HTR-8/SVneo (cell line): ENCODE data around the gene FMO2.

Experiments
- DNase-seq: peaks from one replicate; pipeline ENCODE4 v3.0.0; 2011; ENCODE audit warnings: low spot score, mixed read lengths; ENCODE audit not compliant: insufficient read length
- FAIRE-seq: peaks from 2 replicates; lab custom pipeline; 2011; peaks lifted over from hg19 to GRCh38; lab: Jason Lieb, UNC

Gene FMO2

GRCh38 chr1:171172471-171172870 lies 12.6 kb upstream of the FMO2 start:
- no peak for FAIRE-seq
- no peak for DNase-seq

- DNase-seq (no peak), FAIRE-seq (no peak)
Measured at GRCh38 chr1:171173069-171173468, 12.0 kb upstream of the FMO2 start.

DNA sequence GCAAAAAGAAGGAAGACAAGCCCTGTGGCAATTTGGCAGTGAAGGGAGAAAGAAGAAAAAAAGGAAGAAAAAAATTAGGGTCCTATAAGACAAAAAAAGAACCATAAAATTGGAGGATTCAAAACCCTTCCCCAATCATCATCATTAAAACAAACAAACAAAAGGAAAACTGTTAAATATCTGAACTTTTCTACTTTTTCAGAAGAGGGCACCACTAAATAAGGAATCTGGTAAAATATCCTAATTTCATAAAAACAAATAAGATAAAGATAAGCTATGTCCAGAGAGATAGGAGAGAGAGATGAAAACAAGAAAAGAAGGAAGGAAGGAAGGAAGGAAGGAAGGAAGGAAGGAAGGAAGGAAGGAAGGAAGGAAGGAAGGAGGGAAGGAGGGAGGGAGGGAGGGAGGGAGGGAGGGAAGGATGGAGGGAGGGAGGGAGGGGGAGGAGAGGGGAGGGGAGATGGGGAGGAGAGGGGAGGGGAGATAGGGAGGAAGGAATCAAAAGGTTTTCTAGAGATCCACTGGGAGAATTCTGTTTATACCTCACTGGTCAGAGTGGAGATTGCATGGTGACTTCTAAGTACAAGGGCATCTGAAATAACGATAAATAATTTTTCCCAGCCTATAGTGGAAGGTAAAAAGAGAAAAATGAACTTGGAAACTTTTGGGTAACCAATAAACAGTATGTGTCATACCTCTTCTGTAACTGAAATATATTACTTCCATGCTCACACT lies 10.4 kb upstream of the FMO2 start:
- FAIRE-seq (no peak), DNase-seq (no peak)

DNA sequence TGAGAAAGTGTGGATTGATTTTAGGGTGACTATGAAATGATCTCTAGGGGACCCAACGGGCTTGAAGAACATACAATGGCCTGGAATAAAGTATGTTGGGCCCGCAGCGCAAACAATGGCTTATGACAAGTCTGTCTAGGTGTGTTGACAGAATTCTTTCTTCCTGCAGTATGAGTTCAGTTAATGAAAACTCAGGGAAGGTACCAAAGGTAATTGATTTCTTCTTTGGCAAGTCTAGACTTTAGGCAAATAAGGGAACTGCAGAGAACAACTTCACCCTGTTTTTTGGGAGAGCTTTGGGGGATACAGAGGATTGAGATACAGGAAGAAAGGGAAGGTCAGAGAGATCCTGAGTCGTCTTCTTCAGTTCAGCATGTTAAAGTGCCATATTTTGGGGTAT lies 7.8 kb upstream of the FMO2 start:
- FAIRE-seq, result no peak
- DNase-seq, result no peak

DNA sequence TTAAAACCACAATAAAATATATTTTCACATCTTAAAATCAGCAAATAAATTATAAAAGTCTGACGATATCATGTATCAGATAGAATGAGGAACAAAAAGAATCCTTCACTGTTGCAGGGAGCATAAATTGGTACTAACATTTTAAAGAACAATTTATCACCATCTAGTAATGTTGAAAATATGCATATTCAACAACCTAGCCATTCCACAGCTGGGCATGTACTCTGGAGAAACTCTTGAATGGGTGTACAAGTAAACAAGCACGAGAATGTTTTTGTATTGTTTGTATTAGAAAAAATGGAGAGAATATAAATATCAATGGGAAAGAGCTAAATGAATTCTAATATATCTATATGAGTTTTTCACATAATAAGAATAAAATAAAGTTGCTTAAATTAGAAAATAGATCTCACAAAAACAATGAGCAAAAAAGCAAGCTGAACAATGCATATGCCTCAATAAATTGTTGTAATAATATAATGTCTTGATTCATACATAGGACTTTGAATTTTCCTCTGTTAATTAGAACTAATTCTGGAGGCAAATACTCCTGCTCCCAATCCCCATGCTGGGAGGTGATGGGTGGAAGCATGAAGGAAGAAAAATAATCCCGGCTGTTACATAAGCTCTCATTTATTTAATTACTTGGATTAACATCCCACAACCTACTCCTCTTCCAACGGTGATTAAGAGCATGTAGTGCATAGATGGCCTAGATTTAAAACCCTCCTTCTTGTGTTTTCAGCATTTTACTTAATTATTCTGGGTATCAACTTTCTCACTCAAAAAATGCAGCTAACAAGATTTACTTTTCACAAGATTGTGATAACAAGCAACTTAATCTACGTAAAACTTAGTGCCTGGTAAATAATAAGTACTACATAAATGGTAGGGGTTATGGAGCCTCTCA lies 5.5 kb upstream of the FMO2 start:
- no peak for FAIRE-seq
- no peak for DNase-seq

DNA sequence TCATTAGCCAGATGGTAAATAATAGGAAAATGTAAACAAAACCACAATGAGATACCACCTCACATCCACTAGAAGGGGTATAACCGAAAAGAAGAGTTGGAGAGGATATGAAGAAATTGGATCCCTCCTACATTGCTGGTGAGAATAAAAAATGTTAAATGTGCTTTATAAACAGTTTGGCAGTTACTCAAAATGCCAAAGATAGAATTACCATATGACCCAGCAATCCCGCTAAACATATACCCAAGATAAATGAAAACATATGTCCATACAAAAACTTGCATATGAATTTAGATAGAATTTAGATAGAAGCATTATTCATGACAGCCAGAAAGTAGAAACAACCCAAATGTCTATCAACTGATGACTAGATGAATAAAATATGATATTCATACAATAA lies 4.4 kb upstream of the FMO2 start:
- DNase-seq (no peak), FAIRE-seq (no peak)

- FAIRE-seq (no peak), DNase-seq (peak; percentile 30)
Measured at GRCh38 chr1:171188388-171189266, 3.5 kb downstream of the FMO2 start.

DNA sequence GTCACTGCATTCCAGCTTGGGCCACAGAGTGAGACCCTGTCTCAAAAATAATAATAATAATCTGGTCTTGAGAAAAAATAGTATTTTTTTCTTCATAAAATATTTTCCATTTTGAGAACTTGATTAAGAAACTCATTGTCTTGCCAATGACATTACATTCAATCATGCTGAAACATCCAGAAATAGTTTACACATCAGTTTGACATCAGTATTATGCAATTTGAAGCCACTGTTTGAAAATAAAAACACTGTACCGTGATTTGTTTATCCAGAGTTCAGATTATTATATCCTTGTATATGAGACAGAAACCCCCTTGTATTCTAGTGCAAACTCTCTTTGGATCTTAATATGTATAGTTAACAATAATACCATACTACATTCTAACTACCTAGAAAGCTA lies 6.9 kb downstream of the FMO2 start:
- DNase-seq (no peak), FAIRE-seq (no peak)

GRCh38 chr1:171195767-171196166 lies 10.7 kb downstream of the FMO2 start:
- DNase-seq (no peak), FAIRE-seq (no peak)

GRCh38 chr1:171196351-171196750 lies 11.3 kb downstream of the FMO2 start:
- no peak for FAIRE-seq
- DNase-seq, result no peak

DNA sequence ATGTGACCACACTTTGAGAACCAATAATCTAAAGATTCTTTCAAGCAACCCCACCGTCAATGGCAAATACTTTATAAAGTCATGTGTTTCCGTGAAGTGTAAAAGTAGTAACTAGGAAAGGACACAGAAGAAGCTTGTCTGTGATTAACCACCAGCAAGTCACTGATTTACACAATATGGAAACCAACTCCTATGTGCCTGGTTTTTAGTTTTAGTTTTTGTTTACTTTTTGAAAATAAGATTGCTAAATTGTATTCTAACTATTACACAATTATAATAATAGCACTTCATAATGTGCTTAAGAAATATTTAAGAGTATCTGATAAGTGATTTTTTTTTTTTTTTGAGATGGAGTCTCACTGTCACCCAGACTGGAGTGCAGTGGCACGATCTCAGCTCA lies 13.0 kb downstream of the FMO2 start:
- FAIRE-seq (no peak), DNase-seq (no peak)

GRCh38 chr1:171204296-171204695 lies 19.2 kb downstream of the FMO2 start:
- no peak for FAIRE-seq
- DNase-seq, result no peak

DNA sequence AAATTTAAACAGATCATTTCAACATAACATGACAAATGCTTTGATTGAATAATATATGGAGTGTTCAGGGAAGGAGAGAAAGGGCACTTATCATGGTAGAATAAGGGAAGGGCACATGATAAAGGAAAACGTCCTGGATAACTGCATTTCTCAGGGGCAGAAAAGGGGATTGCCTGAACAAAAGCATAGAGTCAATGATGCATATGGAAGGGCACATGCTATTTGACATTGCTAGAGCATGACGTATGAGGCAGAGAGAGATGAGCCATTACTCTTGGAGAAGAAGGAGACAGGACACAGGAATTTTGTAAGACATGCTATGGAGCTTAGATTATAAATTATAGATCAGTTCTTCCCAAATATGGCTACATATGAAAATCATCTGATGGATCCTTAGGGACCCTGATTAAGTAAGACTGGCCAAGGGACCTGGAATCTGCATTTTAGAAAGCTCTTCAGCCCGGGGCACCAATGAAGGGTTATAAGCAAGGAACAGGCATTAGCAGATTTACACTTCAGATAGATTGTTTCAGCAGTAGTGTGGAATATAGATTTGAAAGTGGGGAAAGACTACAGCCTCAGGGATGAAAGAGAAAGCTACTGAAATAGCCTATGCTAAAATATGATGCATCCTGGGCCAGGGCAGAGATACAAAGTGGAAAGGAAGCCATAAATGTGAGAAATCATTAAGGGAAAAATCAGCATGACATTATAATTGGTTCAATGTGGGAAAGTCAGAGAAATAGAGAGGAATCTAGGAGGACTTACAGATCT lies 21.3 kb downstream of the FMO2 start:
- FAIRE-seq (no peak), DNase-seq (no peak)

DNA sequence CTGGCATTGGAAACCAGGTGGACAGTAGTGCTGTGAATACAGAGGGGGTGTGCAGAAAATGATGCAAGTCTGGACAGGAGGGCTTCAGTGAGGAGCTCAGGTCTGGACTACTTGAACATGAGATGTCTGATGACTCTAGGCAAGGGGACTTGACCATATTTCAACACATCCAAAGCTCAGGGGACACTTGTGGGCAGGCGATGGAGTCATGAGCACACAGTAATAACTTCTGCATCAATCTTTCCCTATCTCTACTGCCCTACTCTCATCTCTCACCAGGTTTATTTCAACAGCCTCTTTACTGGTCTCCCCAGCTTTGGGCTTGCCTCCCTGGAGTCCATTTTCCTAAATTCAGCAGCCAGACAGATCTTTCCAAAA lies 21.9 kb downstream of the FMO2 start:
- no peak for DNase-seq
- FAIRE-seq, result no peak

DNA sequence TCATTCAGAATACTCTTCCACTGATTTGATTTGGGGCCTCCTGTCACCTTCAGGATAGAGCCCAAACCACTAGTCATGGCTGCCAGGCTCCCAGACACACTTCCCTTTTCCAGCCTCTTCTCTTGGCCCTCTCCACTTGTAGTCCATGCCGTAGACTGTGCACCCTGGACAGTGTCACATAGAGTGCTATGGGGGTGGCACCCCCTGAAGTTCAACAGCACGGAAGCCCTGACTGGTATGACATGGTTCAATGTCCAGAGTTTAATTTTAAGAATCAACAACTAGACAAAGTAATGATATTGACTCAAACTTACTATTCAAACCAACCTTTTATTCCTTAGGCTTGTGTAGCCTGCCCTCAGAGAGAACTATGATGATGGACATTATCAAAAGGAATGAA lies 22.3 kb downstream of the FMO2 start:
- FAIRE-seq (no peak), DNase-seq (no peak)

DNA sequence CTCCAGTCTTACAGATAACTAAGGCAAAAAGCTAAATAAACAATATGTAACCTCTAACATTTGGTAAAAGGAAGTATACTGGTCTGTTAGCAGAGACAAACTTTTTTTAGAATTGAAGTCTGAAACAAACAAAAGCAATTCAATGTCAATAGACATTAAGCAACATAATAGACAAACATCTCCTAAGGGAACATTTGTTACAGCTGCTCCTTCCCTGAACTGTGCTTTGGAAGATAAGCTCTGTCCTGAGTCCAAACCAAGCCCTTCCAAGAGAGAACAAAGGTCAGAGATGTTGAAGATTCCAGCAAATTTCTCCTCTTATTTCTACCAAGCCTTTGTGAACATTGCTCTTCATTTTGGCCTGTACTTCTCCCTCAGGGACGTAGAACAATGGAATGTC lies 25.3 kb downstream of the FMO2 start:
- FAIRE-seq, result no peak
- DNase-seq, result no peak

- no peak for DNase-seq
- FAIRE-seq, result no peak
Measured at GRCh38 chr1:171212607-171213351, 27.7 kb downstream of the FMO2 start.

DNA sequence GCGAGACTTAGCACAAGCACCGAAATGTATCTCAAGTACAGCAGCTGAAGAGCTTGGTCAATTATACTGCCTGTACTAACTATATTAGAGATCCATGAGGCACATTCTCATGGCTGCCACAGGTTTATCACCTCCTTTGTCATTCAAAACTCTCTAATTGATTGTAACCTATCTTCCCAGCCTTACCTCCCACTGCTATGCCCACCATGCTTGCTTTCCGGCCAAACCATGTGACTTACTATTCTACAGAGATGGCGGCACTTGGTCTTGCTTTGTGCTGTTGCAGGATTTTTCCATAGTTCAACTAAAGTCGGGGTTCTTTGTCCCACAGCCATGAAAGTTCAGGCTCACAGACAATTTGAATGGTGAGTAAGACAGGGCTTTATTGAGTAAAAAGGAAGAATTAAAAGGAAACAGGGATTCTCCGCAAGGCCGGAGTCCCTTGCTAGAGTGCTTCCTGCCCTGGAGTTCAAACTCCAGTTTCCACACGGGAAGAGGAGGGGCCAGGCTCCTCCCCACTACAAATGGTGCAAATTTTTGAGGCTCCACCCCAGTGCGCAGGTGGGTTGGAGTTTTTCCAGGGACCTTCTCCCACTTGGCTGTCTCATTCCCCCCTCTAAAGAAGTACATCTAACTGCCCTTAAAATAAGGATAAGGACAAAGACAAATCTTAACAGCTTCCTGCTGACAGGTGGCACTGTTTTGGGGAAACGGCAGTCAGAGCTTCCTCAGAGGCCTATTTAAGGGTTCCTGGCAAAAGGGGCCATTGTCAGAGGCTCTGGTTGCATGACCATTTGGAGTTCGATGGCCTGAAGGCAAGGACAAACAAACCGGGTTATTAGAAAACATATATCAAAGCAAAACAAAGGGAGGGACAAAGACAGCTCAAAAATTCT lies 28.7 kb downstream of the FMO2 start:
- no peak for DNase-seq
- FAIRE-seq, result no peak
